GM23338 (cell line): Measurements from ENCODE around the gene HNRNPF. TPM values are rescaled to one million over a fixed set of nuclear protein-coding genes. Genes with fewer than 3 reads are reported as not detected.

ENCODE experiments used
- ATAC-seq: fragments of 200-7000 bp; cut with Tn5 transposase; 3 replicates; pipeline ENCODE4 v1.9.1; 2020
- DNase-seq: peaks from one replicate; pipeline ENCODE4 v3.0.0-alpha.2; 2015; ENCODE audit warnings: low spot score
- H2AFZ ChIP-seq: fragments of 200-600 bp; sonication (generic); 2 replicates; pipeline ENCODE4 v1.8.0; 2016; ENCODE audit warnings: antibody characterized with exemption, mild to moderate bottlenecking, moderate library complexity
- H3F3A ChIP-seq: fragments of 200-600 bp; sonication (generic); replicated peaks from 2 replicates; pipeline ENCODE4 v1.8.0; 2017; ENCODE audit warnings: antibody characterized with exemption, mixed run types, low read depth
- H3K27ac ChIP-seq: fragments of 200-600 bp; sonication (generic); 2 replicates; pipeline ENCODE4 v1.6.1; 2016; ENCODE audit warnings: low read depth
- H3K27me3 ChIP-seq: fragments of 200-600 bp; sonication (generic); 2 replicates; pipeline ENCODE4 v1.8.0; 2016; ENCODE audit warnings: mild to moderate bottlenecking, mixed run types, moderate library complexity; ENCODE audit not compliant: insufficient read depth
- H3K36me3 ChIP-seq: fragments of 200-600 bp; sonication (generic); 2 replicates; pipeline ENCODE4 v1.8.0; 2016; ENCODE audit warnings: mild to moderate bottlenecking; ENCODE audit not compliant: insufficient read depth
- H3K4me1 ChIP-seq: fragments of 200-600 bp; sonication (generic); 2 replicates; pipeline ENCODE4 v1.8.0; 2016; ENCODE audit warnings: mild to moderate bottlenecking, moderate library complexity; ENCODE audit not compliant: insufficient read depth
- H3K4me2 ChIP-seq: fragments of 200-600 bp; sonication (generic); 2 replicates; pipeline ENCODE4 v1.7.1; 2017; ENCODE audit warnings: mixed run types
- H3K4me3 ChIP-seq: fragments of 200-600 bp; sonication (generic); 2 replicates; pipeline ENCODE4 v1.6.1; 2016; ENCODE audit warnings: mixed run types
- H3K79me2 ChIP-seq: fragments of 200-600 bp; sonication (generic); replicated peaks from 2 replicates; pipeline ENCODE4 v1.8.0; 2017; ENCODE audit warnings: mild to moderate bottlenecking; ENCODE audit not compliant: insufficient read depth
- H3K9me2 ChIP-seq: fragments of 200-600 bp; sonication (generic); 2 replicates; pipeline ENCODE4 v1.8.0; 2017; ENCODE audit not compliant: insufficient read depth
- H4K20me1 ChIP-seq: fragments of 200-600 bp; sonication (generic); replicated peaks from 2 replicates; pipeline ENCODE4 v1.8.0; 2017; ENCODE audit warnings: mild to moderate bottlenecking; ENCODE audit not compliant: insufficient read depth
- H3K27ac Mint-ChIP-seq: 2 replicates; pipeline ENCODE4 v1.8.0; 2020; ENCODE audit warnings: inconsistent platforms, mild to moderate bottlenecking, moderate library complexity, mixed read lengths
- H3K27me3 Mint-ChIP-seq: 3 replicates; pipeline ENCODE4 v1.8.0; 2022; ENCODE audit warnings: low read depth, mild to moderate bottlenecking, moderate library complexity, mixed read lengths, inconsistent platforms; ENCODE audit not compliant: insufficient read depth, poor library complexity
- H3K36me3 Mint-ChIP-seq: 3 replicates; pipeline ENCODE4 v1.8.0; 2021; ENCODE audit warnings: low read depth, mild to moderate bottlenecking, inconsistent platforms, moderate library complexity, mixed read lengths
- H3K4me1 Mint-ChIP-seq: 3 replicates; pipeline ENCODE4 v1.8.0; 2020; ENCODE audit warnings: mild to moderate bottlenecking, inconsistent platforms, mixed read lengths
- H3K4me3 Mint-ChIP-seq: 3 replicates; pipeline ENCODE4 v1.8.0; 2021; ENCODE audit warnings: moderate library complexity, mild to moderate bottlenecking, inconsistent platforms, mixed read lengths
- H3K9me3 Mint-ChIP-seq: 3 replicates; pipeline ENCODE4 v1.8.0; 2020; ENCODE audit warnings: moderate library complexity, mild to moderate bottlenecking, inconsistent platforms, mixed read lengths
- EZH2phosphoT487 ChIP-seq: fragments of 200-600 bp; sonication (generic); IDR thresholded peaks from one replicate; pipeline ENCODE4 v1.8.1; 2018; ENCODE audit warnings: antibody characterized with exemption; ENCODE audit not compliant: unreplicated experiment
- JUNB ChIP-seq: IDR thresholded peaks from one replicate; pipeline ENCODE4 v1.6.1; 2016; ENCODE audit warnings: antibody characterized with exemption; ENCODE audit not compliant: unreplicated experiment
- POLR2AphosphoS5 ChIP-seq: IDR thresholded peaks from 2 replicates; pipeline ENCODE4 v1.6.1; 2016; ENCODE audit warnings: antibody characterized with exemption, low read depth
- STAT1 ChIP-seq: IDR thresholded peaks from one replicate; pipeline ENCODE4 v1.6.1; 2016; ENCODE audit warnings: antibody characterized with exemption; ENCODE audit not compliant: unreplicated experiment
- ZNF114 ChIP-seq: fragments of 250-450 bp; sonication (Bioruptor Pico); IDR thresholded peaks from 2 replicates; pipeline ENCODE4 v1.5.0; 2020; ENCODE audit warnings: mild to moderate bottlenecking, moderate library complexity
- ZNF331 ChIP-seq: fragments of 250-450 bp; sonication (Bioruptor Pico); IDR thresholded peaks from 2 replicates; pipeline ENCODE4 v1.5.0; 2020; ENCODE audit warnings: low read depth, mild to moderate bottlenecking, moderate library complexity
- polyA plus RNA-seq: library from polyadenylated mRNA; unstranded; fragments of >200 nt; fragmentation: Nextera tagmentation; extraction: Ambion mirVana; gene quantifications from 2 replicates; pipeline ENCODE4 v1.2.1, GENCODE V29; 2016
- total RNA-seq: library from RNA; depleted of rRNA; stranded (reverse); fragments of >200 nt; shearing (Covaris generic); gene quantifications from 2 replicates; pipeline ENCODE4 v1.2.3, GENCODE V29; 2014
- TF ChIP-seq, protein P1 (sequence below): fragments of 250-450 bp; sonication (Bioruptor Pico); IDR thresholded peaks from 2 replicates; pipeline ENCODE4 v1.5.0; 2020; ENCODE audit warnings: mild to moderate bottlenecking, moderate library complexity
- TF ChIP-seq, protein P2 (sequence below): IDR thresholded peaks from 2 replicates; pipeline ENCODE4 v1.6.1; 2016; ENCODE audit warnings: antibody characterized with exemption
- TF ChIP-seq, protein P3 (sequence below): IDR thresholded peaks from one replicate; pipeline ENCODE4 v1.6.1; 2018; ENCODE audit warnings: antibody characterized with exemption; ENCODE audit not compliant: unreplicated experiment
- TF ChIP-seq, protein P4 (sequence below), 2 experiments: fragments of 200-600 bp in 1 of 2; sonication (generic) in 1 of 2; conservative IDR thresholded peaks; 2 replicates each; pipeline versions ENCODE4 v1.5.1 to v1.6.1; 2016 to 2017; ENCODE audit warnings: antibody characterized with exemption in 2 of 2, low read depth in 2 of 2, mild to moderate bottlenecking in 2 of 2, moderate library complexity in 1 of 2

HNRNPF gene
- total and polyA plus RNA-seq, 2 experiments from 2014 or later: 210 to 378 TPM

DNA sequence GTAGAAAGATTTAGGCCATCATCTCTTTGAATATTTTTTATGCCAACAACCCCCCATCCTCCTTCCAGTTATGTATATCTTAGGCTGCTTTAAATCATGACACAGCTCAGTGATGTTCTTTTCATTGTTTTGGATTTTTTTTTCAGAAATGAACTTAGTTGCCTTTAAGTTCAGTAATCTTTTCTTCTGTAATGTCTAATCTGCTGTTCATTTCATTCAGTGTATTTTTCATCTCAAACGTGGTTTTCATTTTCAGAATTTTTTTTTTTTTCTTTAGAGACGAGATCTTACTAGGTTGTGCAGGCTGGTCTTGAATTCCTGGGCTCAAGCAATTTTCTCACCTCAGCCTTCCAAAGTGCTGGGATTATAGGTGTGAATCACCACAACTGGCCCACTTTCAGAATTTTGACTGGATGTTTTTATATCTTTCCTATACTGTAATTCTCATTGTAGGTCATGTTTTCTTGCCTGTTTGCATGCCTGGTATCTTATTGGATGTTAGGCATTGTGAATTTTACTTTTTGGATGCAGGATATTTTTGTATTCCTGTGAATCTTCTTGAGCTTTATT lies 36.0 kb upstream of the HNRNPF start (continued):
- TF ChIP-seq, protein P1, sequence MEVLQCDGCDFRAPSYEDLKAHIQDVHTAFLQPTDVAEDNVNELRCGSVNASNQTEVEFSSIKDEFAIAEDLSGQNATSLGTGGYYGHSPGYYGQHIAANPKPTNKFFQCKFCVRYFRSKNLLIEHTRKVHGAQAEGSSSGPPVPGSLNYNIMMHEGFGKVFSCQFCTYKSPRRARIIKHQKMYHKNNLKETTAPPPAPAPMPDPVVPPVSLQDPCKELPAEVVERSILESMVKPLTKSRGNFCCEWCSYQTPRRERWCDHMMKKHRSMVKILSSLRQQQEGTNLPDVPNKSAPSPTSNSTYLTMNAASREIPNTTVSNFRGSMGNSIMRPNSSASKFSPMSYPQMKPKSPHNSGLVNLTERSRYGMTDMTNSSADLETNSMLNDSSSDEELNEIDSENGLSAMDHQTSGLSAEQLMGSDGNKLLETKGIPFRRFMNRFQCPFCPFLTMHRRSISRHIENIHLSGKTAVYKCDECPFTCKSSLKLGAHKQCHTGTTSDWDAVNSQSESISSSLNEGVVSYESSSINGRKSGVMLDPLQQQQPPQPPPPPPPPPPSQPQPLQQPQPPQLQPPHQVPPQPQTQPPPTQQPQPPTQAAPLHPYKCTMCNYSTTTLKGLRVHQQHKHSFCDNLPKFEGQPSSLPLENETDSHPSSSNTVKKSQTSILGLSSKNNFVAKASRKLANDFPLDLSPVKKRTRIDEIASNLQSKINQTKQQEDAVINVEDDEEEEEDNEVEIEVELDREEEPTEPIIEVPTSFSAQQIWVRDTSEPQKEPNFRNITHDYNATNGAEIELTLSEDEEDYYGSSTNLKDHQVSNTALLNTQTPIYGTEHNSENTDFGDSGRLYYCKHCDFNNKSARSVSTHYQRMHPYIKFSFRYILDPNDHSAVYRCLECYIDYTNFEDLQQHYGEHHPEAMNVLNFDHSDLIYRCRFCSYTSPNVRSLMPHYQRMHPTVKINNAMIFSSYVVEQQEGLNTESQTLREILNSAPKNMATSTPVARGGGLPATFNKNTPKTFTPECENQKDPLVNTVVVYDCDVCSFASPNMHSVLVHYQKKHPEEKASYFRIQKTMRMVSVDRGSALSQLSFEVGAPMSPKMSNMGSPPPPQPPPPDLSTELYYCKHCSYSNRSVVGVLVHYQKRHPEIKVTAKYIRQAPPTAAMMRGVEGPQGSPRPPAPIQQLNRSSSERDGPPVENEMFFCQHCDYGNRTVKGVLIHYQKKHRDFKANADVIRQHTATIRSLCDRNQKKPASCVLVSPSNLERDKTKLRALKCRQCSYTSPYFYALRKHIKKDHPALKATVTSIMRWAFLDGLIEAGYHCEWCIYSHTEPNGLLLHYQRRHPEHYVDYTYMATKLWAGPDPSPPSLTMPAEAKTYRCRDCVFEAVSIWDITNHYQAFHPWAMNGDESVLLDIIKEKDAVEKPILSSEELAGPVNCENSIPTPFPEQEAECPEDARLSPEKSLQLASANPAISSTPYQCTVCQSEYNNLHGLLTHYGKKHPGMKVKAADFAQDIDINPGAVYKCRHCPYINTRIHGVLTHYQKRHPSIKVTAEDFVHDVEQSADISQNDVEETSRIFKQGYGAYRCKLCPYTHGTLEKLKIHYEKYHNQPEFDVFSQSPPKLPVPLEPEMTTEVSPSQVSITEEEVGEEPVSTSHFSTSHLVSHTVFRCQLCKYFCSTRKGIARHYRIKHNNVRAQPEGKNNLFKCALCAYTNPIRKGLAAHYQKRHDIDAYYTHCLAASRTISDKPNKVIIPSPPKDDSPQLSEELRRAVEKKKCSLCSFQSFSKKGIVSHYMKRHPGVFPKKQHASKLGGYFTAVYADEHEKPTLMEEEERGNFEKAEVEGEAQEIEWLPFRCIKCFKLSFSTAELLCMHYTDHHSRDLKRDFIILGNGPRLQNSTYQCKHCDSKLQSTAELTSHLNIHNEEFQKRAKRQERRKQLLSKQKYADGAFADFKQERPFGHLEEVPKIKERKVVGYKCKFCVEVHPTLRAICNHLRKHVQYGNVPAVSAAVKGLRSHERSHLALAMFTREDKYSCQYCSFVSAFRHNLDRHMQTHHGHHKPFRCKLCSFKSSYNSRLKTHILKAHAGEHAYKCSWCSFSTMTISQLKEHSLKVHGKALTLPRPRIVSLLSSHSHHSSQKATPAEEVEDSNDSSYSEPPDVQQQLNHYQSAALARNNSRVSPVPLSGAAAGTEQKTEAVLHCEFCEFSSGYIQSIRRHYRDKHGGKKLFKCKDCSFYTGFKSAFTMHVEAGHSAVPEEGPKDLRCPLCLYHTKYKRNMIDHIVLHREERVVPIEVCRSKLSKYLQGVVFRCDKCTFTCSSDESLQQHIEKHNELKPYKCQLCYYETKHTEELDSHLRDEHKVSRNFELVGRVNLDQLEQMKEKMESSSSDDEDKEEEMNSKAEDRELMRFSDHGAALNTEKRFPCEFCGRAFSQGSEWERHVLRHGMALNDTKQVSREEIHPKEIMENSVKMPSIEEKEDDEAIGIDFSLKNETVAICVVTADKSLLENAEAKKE: no peak
- no peak for TF ChIP-seq POLR2AphosphoS5
- no peak for TF ChIP-seq ZNF331 (CRISPR knock-in tag)

DNA sequence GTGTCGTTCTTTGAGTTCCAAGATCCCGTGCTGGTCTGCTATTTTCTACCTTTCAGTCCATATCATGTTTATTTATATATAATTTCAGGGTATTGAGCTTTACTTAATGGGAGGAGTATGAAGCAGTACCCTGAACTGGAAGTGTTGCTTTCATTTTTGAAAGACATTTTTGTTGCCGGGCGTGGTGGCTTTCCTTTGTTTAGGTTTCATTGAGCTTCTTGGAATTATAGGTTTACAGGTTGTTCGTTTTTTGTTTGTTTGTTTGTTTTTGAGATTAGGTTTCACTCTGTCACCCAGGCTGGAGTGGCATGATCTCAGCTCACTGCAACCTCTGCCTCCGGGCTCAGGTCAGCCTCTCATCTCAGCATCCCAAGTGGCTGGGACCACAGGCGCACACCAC lies 35.3 kb upstream of the HNRNPF start:
- ATAC-seq (no peak), DNase-seq (no peak)
- Mint-ChIP-seq H3K9me3 (peaks cover 35% of the 10 kb centered on the region), H3K4me1 (no peaks in the 10 kb centered on the region), H3K27me3 (no peaks in the 10 kb centered on the region), H3K36me3 (peaks cover 22% of the 10 kb centered on the region), H3K27ac (no peak overlapping the region), H3K4me3 (no peak overlapping the region)
- Histone ChIP-seq H4K20me1 (no peaks in the 10 kb centered on the region), H3K36me3 (no peaks in the 10 kb centered on the region), H3K4me2 (no peak overlapping the region), H2AFZ (no peak overlapping the region), H3K27me3 (no peaks in the 10 kb centered on the region), H3K27ac (no peak overlapping the region), H3K9me2 (no peaks in the 10 kb centered on the region), H3K79me2 (no peaks in the 10 kb centered on the region), H3F3A (no peaks in the 10 kb centered on the region), H3K4me1 (no peaks in the 10 kb centered on the region), H3K4me3 (no peak overlapping the region)
- TF ChIP-seq ZNF114 (CRISPR knock-in tag) (no peak), POLR2AphosphoS5 (no peak), EZH2phosphoT487 (no peak), STAT1 (no peak), ZNF331 (CRISPR knock-in tag) (no peak), JUNB (no peak)
- TF ChIP-seq, protein P2, sequence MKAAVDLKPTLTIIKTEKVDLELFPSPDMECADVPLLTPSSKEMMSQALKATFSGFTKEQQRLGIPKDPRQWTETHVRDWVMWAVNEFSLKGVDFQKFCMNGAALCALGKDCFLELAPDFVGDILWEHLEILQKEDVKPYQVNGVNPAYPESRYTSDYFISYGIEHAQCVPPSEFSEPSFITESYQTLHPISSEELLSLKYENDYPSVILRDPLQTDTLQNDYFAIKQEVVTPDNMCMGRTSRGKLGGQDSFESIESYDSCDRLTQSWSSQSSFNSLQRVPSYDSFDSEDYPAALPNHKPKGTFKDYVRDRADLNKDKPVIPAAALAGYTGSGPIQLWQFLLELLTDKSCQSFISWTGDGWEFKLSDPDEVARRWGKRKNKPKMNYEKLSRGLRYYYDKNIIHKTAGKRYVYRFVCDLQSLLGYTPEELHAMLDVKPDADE: no peak
- TF ChIP-seq, protein P3, sequence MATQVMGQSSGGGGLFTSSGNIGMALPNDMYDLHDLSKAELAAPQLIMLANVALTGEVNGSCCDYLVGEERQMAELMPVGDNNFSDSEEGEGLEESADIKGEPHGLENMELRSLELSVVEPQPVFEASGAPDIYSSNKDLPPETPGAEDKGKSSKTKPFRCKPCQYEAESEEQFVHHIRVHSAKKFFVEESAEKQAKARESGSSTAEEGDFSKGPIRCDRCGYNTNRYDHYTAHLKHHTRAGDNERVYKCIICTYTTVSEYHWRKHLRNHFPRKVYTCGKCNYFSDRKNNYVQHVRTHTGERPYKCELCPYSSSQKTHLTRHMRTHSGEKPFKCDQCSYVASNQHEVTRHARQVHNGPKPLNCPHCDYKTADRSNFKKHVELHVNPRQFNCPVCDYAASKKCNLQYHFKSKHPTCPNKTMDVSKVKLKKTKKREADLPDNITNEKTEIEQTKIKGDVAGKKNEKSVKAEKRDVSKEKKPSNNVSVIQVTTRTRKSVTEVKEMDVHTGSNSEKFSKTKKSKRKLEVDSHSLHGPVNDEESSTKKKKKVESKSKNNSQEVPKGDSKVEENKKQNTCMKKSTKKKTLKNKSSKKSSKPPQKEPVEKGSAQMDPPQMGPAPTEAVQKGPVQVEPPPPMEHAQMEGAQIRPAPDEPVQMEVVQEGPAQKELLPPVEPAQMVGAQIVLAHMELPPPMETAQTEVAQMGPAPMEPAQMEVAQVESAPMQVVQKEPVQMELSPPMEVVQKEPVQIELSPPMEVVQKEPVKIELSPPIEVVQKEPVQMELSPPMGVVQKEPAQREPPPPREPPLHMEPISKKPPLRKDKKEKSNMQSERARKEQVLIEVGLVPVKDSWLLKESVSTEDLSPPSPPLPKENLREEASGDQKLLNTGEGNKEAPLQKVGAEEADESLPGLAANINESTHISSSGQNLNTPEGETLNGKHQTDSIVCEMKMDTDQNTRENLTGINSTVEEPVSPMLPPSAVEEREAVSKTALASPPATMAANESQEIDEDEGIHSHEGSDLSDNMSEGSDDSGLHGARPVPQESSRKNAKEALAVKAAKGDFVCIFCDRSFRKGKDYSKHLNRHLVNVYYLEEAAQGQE: no peak
- TF ChIP-seq, protein P4, sequence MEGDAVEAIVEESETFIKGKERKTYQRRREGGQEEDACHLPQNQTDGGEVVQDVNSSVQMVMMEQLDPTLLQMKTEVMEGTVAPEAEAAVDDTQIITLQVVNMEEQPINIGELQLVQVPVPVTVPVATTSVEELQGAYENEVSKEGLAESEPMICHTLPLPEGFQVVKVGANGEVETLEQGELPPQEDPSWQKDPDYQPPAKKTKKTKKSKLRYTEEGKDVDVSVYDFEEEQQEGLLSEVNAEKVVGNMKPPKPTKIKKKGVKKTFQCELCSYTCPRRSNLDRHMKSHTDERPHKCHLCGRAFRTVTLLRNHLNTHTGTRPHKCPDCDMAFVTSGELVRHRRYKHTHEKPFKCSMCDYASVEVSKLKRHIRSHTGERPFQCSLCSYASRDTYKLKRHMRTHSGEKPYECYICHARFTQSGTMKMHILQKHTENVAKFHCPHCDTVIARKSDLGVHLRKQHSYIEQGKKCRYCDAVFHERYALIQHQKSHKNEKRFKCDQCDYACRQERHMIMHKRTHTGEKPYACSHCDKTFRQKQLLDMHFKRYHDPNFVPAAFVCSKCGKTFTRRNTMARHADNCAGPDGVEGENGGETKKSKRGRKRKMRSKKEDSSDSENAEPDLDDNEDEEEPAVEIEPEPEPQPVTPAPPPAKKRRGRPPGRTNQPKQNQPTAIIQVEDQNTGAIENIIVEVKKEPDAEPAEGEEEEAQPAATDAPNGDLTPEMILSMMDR (conservative IDR thresholded peaks at IDR 0.05; ENCODE audit: low read depth in 2 of 2): no peak
